Esophagus muscularis mucosa (tissue), 4 donors: ENCODE results near the gene ZNF598. TPM values are rescaled to one million over a fixed set of nuclear protein-coding genes. Genes with fewer than 3 reads are reported as not detected.
"Not testable (repeated sequence)": the region's sequence is repeated elsewhere in the genome, so short reads cannot be mapped to it uniquely, and the experiment has no call there.

Source experiments
- DNase-seq: peaks from one replicate; pipeline ENCODE4 v3.0.0-alpha.2; 2017; ENCODE audit errors: extremely low spot score
- H3K27ac ChIP-seq, 4 donors: fragments of 200-600 bp; sonication (generic); replicated peaks in 1 of 4; 1 replicate in 3 of 4; 2 replicates in 1 of 4; pipeline ENCODE4 v1.5.1; 2016 to 2019; ENCODE audit warnings: mild to moderate bottlenecking in 1 of 4
- H3K27me3 ChIP-seq, 4 donors: fragments of 200-600 bp; sonication (generic); one replicate each; pipeline versions ENCODE4 v1.5.1 to v1.6.0; 2016 to 2019
- H3K36me3 ChIP-seq, 4 donors: fragments of 200-600 bp; sonication (generic); one replicate each; pipeline ENCODE4 v1.5.1; 2016 to 2019
- H3K4me1 ChIP-seq, 4 donors: fragments of 200-600 bp; sonication (generic); one replicate each; pipeline ENCODE4 v1.5.1; 2016 to 2019
- H3K4me3 ChIP-seq, 4 donors: fragments of 200-600 bp; sonication (generic); 1 replicate in 2 of 4; 2 replicates in 2 of 4; pipeline ENCODE4 v1.5.1; 2016 to 2019; ENCODE audit warnings: mild to moderate bottlenecking in 4 of 4, moderate library complexity in 1 of 4
- H3K9me3 ChIP-seq, 4 donors: fragments of 200-600 bp; sonication (generic); 1 replicate in 3 of 4; 2 replicates in 1 of 4; pipeline ENCODE4 v1.5.1; 2016 to 2019
- EP300 ChIP-seq: sonication (generic); formaldehyde crosslinking; IDR thresholded peaks from one replicate; pipeline ENCODE4 v1.6.1; 2017; ENCODE audit warnings: antibody characterized with exemption
- POLR2A ChIP-seq: fragments of 450-650 bp; IDR thresholded peaks from one replicate; pipeline ENCODE4 v1.6.1; 2017; ENCODE audit warnings: antibody characterized with exemption, moderate library complexity, mild to moderate bottlenecking, low read depth
- POLR2AphosphoS5 ChIP-seq, 2 donors: sonication (generic); formaldehyde crosslinking; IDR thresholded peaks; one replicate each; pipeline ENCODE4 v1.6.1; 2017; ENCODE audit warnings: antibody characterized with exemption in 2 of 2
- WGBS: methylation state at CpG from one replicate; pipeline ENCODE4 v1.1.5; 2018; 5-methylcytosine and 5-hydroxymethylcytosine counted together
- intact Hi-C: fragments of 100-400 bp; cut with DNase I; formaldehyde crosslinking; loops from one replicate; pipeline ENCODE4 v1.15.1; 2023
- total RNA-seq, 4 donors: library from RNA; depleted of rRNA; stranded (reverse); fragments of >200 nt; gene quantifications; one replicate each; pipeline versions ENCODE4 v1.1.0 to v1.2.1, GENCODE V29; 2016
- TF ChIP-seq, protein P1 (sequence below), 3 experiments: fragments of 200-600 bp in 2 of 3; fragments of 450-650 bp in 1 of 3; sonication (generic) in 2 of 3; IDR thresholded peaks; one replicate each; pipeline ENCODE4 v1.5.1; 2017 to 2019; ENCODE audit warnings: antibody characterized with exemption in 3 of 3, mild to moderate bottlenecking in 2 of 3, moderate library complexity in 1 of 3

The ZNF598 gene
- total RNA-seq, 4 donors from 2014 or later = 23.3 to 46.5 (median 34.9) TPM

DNA sequence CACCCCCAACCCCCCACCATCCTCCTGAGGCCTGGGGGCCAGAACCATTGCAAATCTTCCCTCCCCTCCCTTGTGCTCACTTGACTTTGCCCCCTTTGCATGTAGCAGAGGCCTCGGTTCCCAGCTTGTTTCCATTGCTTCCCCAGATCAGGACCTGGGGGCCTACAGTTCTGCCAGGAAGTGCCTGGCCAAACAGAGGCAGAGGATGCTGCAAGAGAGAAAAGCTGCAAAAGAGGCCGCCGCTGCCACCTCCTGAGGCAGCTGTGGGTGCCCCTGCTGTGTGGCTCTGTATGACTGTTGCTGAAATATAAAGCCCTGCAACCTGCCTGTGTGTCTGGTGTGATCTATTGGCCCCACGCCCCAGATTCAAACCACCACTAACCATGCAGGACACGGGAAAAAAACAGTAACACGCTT is 48.0 kb downstream of the ZNF598 start:
- Histone ChIP-seq H3K36me3 (peaks cover 25 to 35% (median 26%) of the 10 kb centered on the region in 4 donors), H3K4me3 (no peak overlapping the region), H3K27me3 (no peaks in the 10 kb centered on the region), H3K9me3 (no peaks in the 10 kb centered on the region), H3K4me1 (peaks cover 43 to 69% (median 51%) of the 10 kb centered on the region in 4 donors), H3K27ac (no peak overlapping the region)
- TF ChIP-seq POLR2A (no peak), EP300 (no peak)
- no peak for DNase-seq
- intact Hi-C loops = no loop called here
- WGBS = 53% methylated on average over 6 of the region's 6 CpGs

DNA sequence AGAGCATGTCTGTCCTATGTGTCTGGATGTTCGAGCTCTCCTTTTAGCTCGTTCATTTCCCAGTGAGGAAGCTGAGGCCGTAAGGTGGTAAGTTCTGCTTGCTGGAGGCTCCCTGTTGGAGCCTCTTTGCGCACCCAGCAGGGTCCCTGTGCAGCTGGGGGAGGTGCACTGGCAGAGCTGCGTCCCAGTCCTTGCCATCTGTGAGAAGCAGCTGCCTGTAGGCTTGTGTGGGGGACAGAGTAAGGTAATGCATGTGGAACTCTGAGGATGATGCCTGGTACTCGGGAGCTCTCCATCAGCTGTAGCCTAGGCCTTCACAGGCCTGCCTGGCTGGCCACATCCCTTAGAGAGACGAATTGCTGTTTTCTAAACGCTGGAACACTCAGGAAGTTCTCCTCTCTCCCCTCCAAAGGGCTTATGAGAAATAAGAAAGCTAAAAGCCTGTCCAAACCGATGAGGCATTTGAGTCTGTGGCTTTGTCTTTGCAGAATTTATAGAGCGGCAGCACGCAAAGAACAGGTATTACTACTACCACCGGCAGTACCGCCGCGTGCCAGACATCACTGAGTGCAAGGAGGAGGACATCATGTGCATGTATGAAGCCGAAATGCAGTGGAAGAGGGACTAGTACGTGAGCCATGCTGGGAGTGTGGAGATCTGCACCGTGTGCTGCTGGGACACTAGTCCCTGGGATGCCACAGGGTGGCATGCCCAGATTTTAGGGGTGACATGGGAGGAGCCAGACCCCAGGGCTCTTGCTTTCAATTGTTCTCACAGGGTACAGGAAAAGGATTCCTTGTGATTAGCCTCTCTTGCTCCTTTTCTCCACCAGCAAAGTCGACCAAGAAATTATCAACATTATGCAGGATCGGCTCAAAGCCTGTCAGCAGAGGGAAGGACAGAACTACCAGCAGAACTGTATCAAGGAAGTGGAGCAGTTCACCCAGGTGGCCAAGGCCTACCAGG is 48.7 kb downstream of the ZNF598 start:
- Histone ChIP-seq H3K27me3 (no peaks in the 10 kb centered on the region), H3K27ac (peak overlapping the region in 3 of 4 donors; percentile 86 to 92 (median 87)), H3K36me3 (peaks cover 25 to 35% (median 26%) of the 10 kb centered on the region in 4 donors), H3K4me1 (peaks cover 39 to 62% (median 46%) of the 10 kb centered on the region in 4 donors), H3K4me3 (peak overlapping the region; percentile 69 to 86 (median 79)), H3K9me3 (no peaks in the 10 kb centered on the region)
- TF ChIP-seq POLR2AphosphoS5 (IDR thresholded peaks at IDR 0.05) (no peak), EP300 (no peak), POLR2A (no peak)
- TF ChIP-seq, protein P1, sequence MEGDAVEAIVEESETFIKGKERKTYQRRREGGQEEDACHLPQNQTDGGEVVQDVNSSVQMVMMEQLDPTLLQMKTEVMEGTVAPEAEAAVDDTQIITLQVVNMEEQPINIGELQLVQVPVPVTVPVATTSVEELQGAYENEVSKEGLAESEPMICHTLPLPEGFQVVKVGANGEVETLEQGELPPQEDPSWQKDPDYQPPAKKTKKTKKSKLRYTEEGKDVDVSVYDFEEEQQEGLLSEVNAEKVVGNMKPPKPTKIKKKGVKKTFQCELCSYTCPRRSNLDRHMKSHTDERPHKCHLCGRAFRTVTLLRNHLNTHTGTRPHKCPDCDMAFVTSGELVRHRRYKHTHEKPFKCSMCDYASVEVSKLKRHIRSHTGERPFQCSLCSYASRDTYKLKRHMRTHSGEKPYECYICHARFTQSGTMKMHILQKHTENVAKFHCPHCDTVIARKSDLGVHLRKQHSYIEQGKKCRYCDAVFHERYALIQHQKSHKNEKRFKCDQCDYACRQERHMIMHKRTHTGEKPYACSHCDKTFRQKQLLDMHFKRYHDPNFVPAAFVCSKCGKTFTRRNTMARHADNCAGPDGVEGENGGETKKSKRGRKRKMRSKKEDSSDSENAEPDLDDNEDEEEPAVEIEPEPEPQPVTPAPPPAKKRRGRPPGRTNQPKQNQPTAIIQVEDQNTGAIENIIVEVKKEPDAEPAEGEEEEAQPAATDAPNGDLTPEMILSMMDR (IDR thresholded peaks at IDR 0.05) = no peak
- 57% methylated on average over 18 of the region's 20 CpGs for WGBS
- intact Hi-C loops = no loop called here
- no peak for DNase-seq

GRCh38 chr16:1959269-1960039 is 50.2 kb downstream of the ZNF598 start, which contains the start of gene NDUFB10:
Gene NDUFB10 (plus strand): TSS chr16:1959538. CDS start chr16:1959625, 87 bp downstream.
- TF ChIP-seq EP300 = no peak
- TF ChIP-seq, protein P1 (IDR thresholded peaks at IDR 0.05) = peak; percentile 67 to 83 (median 72)
- peak; percentile 65 for TF ChIP-seq POLR2A
- peak; percentile 93 to 95 for TF ChIP-seq POLR2AphosphoS5 (IDR thresholded peaks at IDR 0.05)
- H3K27ac ChIP-seq = peak within 1 kb of the TSS; percentile 86 to 92 (median 88)
- 2% methylated on average over 26 of the region's 79 CpGs for WGBS
- no peaks in the 10 kb centered on the region for H3K9me3 ChIP-seq
- H3K4me1 ChIP-seq = peaks cover 33 to 52% (median 38%) of the 10 kb centered on the region in 4 donors
- H3K36me3 ChIP-seq = peaks cover 25 to 35% (median 26%) of the 10 kb centered on the region in 4 donors
- H3K4me3 ChIP-seq = peak within 1 kb of the TSS; percentile 69 to 86 (median 79)
- no peaks in the 10 kb centered on the region for H3K27me3 ChIP-seq
- DNase-seq = peak; percentile 97
- intact Hi-C loops = no loop called here

GRCh38 chr16:1958715-1959268 is 50.8 kb downstream of the ZNF598 start:
- H3K4me1 ChIP-seq = peaks cover 33 to 45% (median 35%) of the 10 kb centered on the region in 4 donors
- 23% methylated on average over 9 of the region's 14 CpGs for WGBS
- no peak for DNase-seq
- H3K27me3 ChIP-seq = no peaks in the 10 kb centered on the region
- no peak for TF ChIP-seq EP300
- TF ChIP-seq, protein P1 (IDR thresholded peaks at IDR 0.05) = no peak
- TF ChIP-seq POLR2AphosphoS5 (IDR thresholded peaks at IDR 0.05) = no peak
- TF ChIP-seq POLR2A = no peak
- peak overlapping the region; percentile 86 to 92 (median 88) for H3K27ac ChIP-seq
- H3K36me3 ChIP-seq = peaks cover 25 to 32% (median 26%) of the 10 kb centered on the region in 4 donors
- intact Hi-C loops = no loop called here
- no peaks in the 10 kb centered on the region for H3K9me3 ChIP-seq
- H3K4me3 ChIP-seq = peak overlapping the region; percentile 69 to 86 (median 79)

- WGBS = no CpG with 5 or more reads among the region's 30 CpGs
- intact Hi-C loops, H3K27ac ChIP-seq: not testable (repeated sequence)
Observed at GRCh38 chr16:1958143-1958491, 51.5 kb downstream of the ZNF598 start.

GRCh38 chr16:1957434-1958142 is 52.0 kb downstream of the ZNF598 start:
- H3K27me3 ChIP-seq, H3K9me3 ChIP-seq, DNase-seq, intact Hi-C loops, H3K27ac ChIP-seq, H3K4me3 ChIP-seq: not testable (repeated sequence)
- H3K36me3 ChIP-seq = peaks cover 15 to 20% (median 18%) of the 10 kb centered on the region in 4 donors
- 89% methylated on average over 15 of the region's 22 CpGs for WGBS
- H3K4me1 ChIP-seq = peaks cover 22 to 33% (median 24%) of the 10 kb centered on the region in 4 donors

More at GRCh38 chr16:1958143-1958491, 51.5 kb downstream of the ZNF598 start:
- DNase-seq, H3K4me3 ChIP-seq, H3K27me3 ChIP-seq, H3K9me3 ChIP-seq: not testable (repeated sequence)
- peaks cover 21 to 25% (median 23%) of the 10 kb centered on the region in 4 donors for H3K36me3 ChIP-seq
- peaks cover 27 to 39% (median 28%) of the 10 kb centered on the region in 4 donors for H3K4me1 ChIP-seq
